Effector memory CD4-positive, alpha-beta T cell (primary cell): Measurements from ENCODE around the gene PHF1.
"Not testable (repeated sequence)": the region's sequence is repeated elsewhere in the genome, so short reads cannot be mapped to it uniquely, and the experiment has no call there.

Source experiments
- DNase-seq, 3 donors: peaks; one replicate each; pipeline ENCODE4 v3.0.0-alpha.2; 2020
- H3K27ac ChIP-seq: 2 replicates; pipeline ENCODE4 v1.7.0; 2013; ENCODE audit warnings: mild to moderate bottlenecking, low read length, moderate library complexity; ENCODE audit not compliant: insufficient read depth, poor library complexity, severe bottlenecking
- H3K27me3 ChIP-seq: replicated peaks from 2 replicates; pipeline ENCODE4 v1.7.0; 2013; ENCODE audit warnings: mild to moderate bottlenecking, low read length; ENCODE audit not compliant: insufficient read depth, control insufficient read depth, poor library complexity, severe bottlenecking
- H3K36me3 ChIP-seq: 2 replicates; pipeline ENCODE4 v1.7.0; 2013; ENCODE audit warnings: mild to moderate bottlenecking, low read length, moderate library complexity; ENCODE audit not compliant: control insufficient read depth, insufficient read depth
- H3K4me1 ChIP-seq: 2 replicates; pipeline ENCODE4 v1.7.0; 2013; ENCODE audit warnings: low read length, mild to moderate bottlenecking; ENCODE audit not compliant: control insufficient read depth, insufficient read depth, poor library complexity, severe bottlenecking
- H3K4me3 ChIP-seq: 2 replicates; pipeline ENCODE4 v1.7.0; 2013; ENCODE audit warnings: low read length, low read depth, mild to moderate bottlenecking; ENCODE audit not compliant: insufficient read depth, poor library complexity, severe bottlenecking
- H3K9me3 ChIP-seq: 2 replicates; pipeline ENCODE4 v1.7.0; 2013; ENCODE audit warnings: mild to moderate bottlenecking, low read length, moderate library complexity; ENCODE audit not compliant: control insufficient read depth

Gene PHF1

DNA sequence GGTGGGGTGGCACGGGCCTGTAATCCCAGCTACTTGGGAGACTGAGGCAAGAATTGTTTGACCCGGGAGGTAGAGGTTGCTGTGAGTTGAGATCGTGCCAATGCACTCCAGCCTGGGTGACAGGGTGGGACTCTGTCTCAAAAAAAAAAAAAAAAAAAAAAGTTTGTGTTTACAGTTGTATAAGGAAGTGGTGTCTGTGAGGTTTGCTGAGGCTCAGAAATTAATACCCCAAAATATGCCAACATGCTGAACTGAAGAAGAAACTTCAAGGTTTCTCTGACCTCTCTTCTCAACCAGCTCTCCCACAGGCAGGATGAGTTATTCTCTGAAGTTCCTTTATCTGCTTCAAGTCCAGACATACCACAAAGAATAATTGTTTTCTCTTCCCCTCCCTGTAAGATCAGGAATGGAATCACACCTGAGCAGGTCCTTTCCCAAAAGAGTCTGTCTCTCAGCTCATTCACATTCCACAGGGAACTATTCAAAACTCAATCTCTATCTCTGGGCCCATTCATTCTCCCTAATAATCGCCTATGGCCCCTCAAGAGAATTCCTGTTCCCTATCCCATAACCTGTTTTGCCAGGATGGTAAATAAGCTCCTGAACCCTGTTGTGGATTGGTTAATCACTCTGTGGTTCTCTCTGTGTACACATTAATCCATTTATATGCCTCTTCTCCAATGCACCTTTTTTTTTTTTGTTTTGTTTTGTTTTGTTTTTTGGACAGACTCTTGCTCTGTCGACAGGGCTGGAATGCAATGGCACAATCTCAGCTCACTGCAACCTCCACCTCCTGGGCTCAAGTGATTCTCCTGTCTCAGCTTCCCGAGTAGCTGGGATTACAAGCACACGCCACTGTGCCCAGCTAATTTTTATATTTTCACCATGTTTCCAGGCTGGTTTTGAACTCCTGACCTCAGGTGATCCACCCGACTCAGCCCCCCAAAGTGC lies 36.6 kb upstream of the PHF1 start:
- DNase-seq: no peak
- Histone ChIP-seq H3K36me3 (no peaks in the 10 kb centered on the region), H3K9me3 (no peaks in the 10 kb centered on the region), H3K27ac (no peak overlapping the region), H3K4me1 (peaks cover 3% of the 10 kb centered on the region), H3K27me3 (no peaks in the 10 kb centered on the region), H3K4me3 (no peak overlapping the region)

DNA sequence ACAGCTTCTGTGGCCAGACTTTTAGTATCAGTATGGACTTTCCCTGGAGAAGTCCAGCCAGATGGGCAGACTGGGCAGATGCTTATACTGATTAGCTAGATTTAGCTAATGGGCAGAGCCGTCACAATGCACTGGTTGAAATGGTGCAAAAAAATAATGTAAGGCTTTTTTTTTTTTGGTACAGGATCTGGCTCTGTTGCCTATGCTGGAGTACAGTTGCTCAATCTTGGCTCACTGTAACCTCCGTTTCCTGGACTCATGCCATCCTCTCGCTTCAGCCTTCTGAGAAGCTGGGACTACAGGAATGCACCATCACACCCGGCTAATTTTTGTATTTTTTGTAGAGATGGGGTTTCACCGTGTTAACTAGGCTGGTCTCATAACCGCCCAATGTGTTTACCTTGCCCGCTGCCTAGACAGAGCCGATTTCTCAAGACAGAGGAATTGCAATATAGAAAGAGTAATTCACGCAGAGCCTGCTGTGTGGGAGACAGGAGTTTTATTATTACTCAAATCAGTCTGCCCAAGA lies 35.6 kb upstream of the PHF1 start:
- DNase-seq: no peak

DNA sequence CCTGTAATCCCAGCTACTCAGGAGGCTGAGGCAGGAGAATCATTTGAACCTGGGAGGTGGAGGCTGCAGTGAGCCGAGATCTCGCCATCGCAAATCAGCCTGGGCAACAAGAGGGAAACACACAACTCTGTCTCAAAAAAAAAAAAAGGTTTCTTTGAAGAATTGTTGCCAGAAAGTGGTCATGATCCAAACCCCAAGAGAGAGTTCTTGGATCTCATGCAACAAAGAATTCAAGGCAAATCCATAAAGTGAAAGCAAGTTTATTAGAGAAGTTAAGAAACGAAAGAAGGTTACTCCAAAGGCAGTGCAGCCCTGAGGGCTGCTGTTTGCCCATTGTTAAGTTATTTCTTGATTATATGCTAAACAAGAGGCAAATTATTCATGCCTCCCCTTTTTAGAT lies 33.6 kb upstream of the PHF1 start:
- peaks cover 3% of the 10 kb centered on the region for H3K4me1 ChIP-seq
- H3K27ac ChIP-seq: no peak overlapping the region
- no peaks in the 10 kb centered on the region for H3K27me3 ChIP-seq
- no peaks in the 10 kb centered on the region for H3K9me3 ChIP-seq
- no peak for DNase-seq
- H3K36me3 ChIP-seq: no peaks in the 10 kb centered on the region
- no peak overlapping the region for H3K4me3 ChIP-seq

More for the DNA sequence above, 35.6 kb upstream of the PHF1 start:
- no peak overlapping the region for H3K4me3 ChIP-seq
- H3K36me3 ChIP-seq: no peaks in the 10 kb centered on the region
- H3K9me3 ChIP-seq: no peaks in the 10 kb centered on the region
- no peak overlapping the region for H3K27ac ChIP-seq
- no peaks in the 10 kb centered on the region for H3K27me3 ChIP-seq
- peaks cover 3% of the 10 kb centered on the region for H3K4me1 ChIP-seq

DNA sequence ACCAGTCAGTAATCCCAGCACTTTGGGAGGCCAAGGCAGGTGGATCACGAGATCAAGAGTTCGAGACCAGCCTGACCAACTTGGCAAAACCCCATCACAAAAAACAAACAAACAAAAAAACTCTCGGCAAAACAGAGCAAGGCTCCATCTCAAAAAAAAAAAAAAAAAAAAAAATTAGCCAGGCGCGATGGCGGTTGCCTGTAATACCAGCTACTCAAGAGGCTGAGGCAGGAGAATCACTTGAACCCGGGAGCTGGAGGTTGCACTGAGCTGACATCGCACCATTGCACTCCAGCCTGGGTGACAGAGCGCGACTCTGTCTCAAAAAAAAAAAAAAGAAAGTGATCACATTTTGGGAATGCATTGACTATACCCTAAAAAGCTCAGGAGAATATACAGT lies 31.6 kb upstream of the PHF1 start:
- not testable (repeated sequence) for H3K9me3 ChIP-seq, H3K27ac ChIP-seq, H3K4me3 ChIP-seq, DNase-seq, H3K27me3 ChIP-seq, H3K4me1 ChIP-seq, H3K36me3 ChIP-seq

DNA sequence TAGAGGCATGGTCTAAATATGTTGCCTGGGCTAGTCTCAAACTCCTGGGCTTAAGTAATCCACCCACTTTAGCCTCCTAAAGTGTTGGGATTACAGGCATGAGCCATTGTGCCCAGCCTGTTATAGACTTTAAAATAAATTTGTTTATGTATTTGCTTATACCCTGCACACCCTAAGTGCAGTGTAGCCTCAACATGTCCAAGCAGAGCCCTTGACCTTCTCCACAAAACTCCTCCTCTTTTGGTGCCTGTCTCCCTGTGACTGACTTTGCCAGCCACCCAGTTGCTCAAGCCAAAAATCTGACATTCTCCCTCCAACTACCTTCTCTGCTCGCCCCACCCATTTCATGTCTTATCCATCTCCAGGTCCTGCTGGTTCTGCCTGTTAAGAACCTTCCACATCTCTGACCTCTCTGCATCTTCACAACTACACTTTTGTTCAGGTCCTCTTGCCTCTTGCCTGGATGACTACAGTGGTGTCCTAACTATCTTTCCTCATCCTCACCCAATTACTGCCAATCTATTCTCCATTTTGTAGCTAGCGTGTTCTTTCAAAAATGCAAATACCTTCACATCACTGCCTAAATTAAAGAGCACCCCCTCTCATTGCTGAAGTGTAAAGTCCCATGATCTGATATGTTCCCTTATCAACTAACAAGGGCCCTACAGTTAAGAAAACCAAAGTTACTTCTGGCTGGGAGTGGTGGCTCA lies 30.4 kb upstream of the PHF1 start:
- Histone ChIP-seq H3K36me3 (no peaks in the 10 kb centered on the region), H3K9me3 (no peaks in the 10 kb centered on the region), H3K27ac (no peak overlapping the region), H3K4me3 (no peak overlapping the region), H3K27me3 (no peaks in the 10 kb centered on the region), H3K4me1 (no peaks in the 10 kb centered on the region)
- DNase-seq: no peak

DNA sequence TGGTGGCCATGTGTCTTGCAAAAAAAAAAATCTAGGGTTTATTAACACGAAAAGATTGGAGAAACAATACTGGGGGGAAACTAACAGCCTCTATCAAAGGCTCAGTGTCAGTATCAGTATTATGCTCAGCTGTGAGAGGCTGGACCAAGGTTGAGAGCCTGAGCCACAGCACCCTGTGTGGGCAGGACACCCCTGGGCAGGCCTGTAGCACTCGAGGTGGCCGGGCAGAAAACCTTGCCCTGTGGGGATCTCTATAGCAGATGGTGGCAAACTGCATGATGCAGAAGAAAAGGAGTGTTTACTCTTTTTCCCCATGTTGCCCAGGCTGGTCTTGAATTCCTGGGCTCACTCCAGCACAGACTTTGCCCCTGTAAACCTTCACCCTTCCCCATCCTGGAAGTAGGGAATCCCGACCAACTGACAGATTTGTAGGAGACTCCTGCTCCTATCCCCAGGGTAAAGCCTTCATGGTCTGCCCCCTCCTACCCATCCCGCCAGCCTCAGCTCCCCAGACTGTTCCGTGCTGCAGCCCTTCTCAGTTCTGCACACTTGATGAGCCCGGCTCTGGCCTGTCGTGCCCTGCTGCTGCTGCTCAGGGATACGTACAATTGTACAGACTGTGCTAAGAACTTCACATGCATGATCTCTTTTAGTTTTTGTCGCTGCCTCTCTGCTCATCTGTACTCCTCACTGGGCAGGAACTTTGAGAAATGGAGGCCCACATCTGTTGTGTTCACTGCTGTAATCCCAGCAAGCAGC lies 27.2 kb upstream of the PHF1 start:
- no peaks in the 10 kb centered on the region for H3K36me3 ChIP-seq
- H3K27me3 ChIP-seq: no peaks in the 10 kb centered on the region
- H3K4me3 ChIP-seq: no peak overlapping the region
- no peak for DNase-seq
- H3K27ac ChIP-seq: no peak overlapping the region
- no peaks in the 10 kb centered on the region for H3K4me1 ChIP-seq
- no peaks in the 10 kb centered on the region for H3K9me3 ChIP-seq

DNA sequence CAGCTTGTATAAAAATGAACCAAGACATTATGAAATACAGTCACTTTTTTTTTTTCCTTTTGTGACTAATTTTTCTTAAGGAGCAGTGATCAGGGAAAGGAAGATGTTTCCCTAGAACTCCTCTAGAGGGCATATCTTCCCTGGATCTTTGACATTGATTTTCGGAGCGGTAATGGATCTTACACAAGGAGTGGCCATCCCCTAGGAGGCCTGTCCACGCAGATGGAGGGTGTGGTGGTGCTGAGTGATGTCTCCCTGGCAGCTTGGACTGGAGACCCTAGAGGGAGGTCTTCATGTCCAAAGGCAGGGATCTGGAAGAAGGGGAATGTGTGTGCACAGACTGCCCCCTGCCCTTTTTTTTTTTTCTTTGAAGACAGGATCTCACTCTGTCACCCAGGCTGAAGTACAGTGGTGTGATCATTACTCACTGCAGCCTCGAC lies 26.2 kb upstream of the PHF1 start:
- Histone ChIP-seq H3K4me1 (no peaks in the 10 kb centered on the region), H3K9me3 (no peaks in the 10 kb centered on the region), H3K27ac (no peak overlapping the region), H3K27me3 (no peaks in the 10 kb centered on the region), H3K36me3 (no peaks in the 10 kb centered on the region), H3K4me3 (no peak overlapping the region)
- no peak for DNase-seq

DNA sequence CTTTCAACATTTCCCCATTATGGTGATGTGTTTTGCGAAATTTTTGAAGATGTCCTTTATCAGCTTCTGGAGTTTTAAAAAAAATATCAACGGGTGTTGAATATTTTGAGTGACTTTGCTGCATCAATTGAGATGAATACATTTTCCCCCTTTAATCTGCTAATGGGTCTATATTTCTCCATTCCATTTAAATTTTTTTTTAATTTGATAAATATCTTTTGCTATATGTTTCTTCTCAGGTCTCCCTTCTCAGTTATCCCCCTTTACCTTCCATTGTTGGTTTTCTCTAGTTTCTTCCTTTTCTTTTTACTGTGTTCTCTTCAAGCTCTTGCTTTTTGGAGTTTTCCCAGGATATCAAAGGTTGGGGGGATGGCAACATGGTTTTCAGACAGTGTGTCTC lies 20.6 kb upstream of the PHF1 start:
- peaks cover 13% of the 10 kb centered on the region for H3K4me1 ChIP-seq
- no peaks in the 10 kb centered on the region for H3K36me3 ChIP-seq
- no peaks in the 10 kb centered on the region for H3K9me3 ChIP-seq
- no peak for DNase-seq
- H3K27me3 ChIP-seq: no peaks in the 10 kb centered on the region
- H3K4me3 ChIP-seq: no peak overlapping the region
- no peak overlapping the region for H3K27ac ChIP-seq

DNA sequence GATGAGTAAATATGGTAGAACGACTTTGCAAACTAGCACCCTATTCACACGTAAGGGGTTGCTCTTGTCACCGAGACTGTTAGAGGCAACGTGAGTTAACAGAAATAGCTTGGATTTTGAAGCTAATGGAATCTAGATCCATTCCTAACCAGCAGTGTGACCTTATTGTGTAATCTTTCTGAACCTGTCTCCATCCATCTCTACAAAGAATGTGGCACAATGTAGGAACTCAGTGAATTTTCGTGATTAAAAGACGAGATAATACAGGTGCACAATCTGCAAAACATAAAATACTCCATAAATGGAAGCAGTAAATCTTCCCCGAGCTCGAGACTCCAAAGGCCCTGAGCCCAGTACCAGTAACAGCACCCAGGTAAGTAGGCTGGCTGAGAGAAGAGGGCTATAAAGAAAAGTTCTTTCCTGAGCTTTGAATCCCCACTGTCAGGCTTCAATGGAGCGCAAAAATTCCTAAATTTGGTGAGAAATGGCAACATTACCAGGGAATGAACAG lies 20.0 kb upstream of the PHF1 start:
- Histone ChIP-seq H3K27me3 (no peaks in the 10 kb centered on the region), H3K4me3 (no peak overlapping the region), H3K36me3 (no peaks in the 10 kb centered on the region), H3K27ac (peak overlapping the region; percentile 71), H3K9me3 (no peaks in the 10 kb centered on the region), H3K4me1 (peaks cover 13% of the 10 kb centered on the region)
- DNase-seq: no peak
